BE2C (cell line): ENCODE results near the gene PLCL1.
A peak's percentile ranks its signal among the peaks of the same experiment; 100 is the strongest.

ENCODE experiments used
- DNase-seq: peaks from one replicate; pipeline ENCODE4 v3.0.0-alpha.2; 2020
- H3K27me3 ChIP-seq: fragments of 250-450 bp; sonication (Bioruptor Pico); 2 replicates; pipeline ENCODE4 v1.5.1; 2020; ENCODE audit warnings: mild to moderate bottlenecking
- H3K36me3 ChIP-seq: fragments of 250-450 bp; sonication (Bioruptor Pico); 2 replicates; pipeline ENCODE4 v1.5.1; 2020; ENCODE audit warnings: mild to moderate bottlenecking
- H3K4me1 ChIP-seq: fragments of 250-450 bp; sonication (Bioruptor Pico); 2 replicates; pipeline ENCODE4 v1.5.1; 2020
- H3K4me3 ChIP-seq: 2 replicates; pipeline ENCODE4 v1.5.1; 2011; ENCODE audit warnings: low read depth, low read length
- H3K9me3 ChIP-seq: fragments of 250-450 bp; sonication (Bioruptor Pico); 2 replicates; pipeline ENCODE4 v1.5.1; 2020
- CTCF ChIP-seq: IDR thresholded peaks from 2 replicates; pipeline ENCODE4 v1.5.1; 2012; ENCODE audit warnings: mild to moderate bottlenecking, low read depth, low read length

PLCL1 gene

GRCh38 chr2:197924483-197924882 lies 120.1 kb downstream of the PLCL1 start:
- Histone ChIP-seq H3K27me3 (no peaks in the 10 kb centered on the region; the same call in 1 of the 2 replicates), H3K4me1 (no peaks in the 10 kb centered on the region), H3K9me3 (no peaks in the 10 kb centered on the region), H3K4me3 (no peak overlapping the region), H3K36me3 (no peaks in the 10 kb centered on the region)
- no peak for DNase-seq
- no peak for TF ChIP-seq CTCF

GRCh38 chr2:197925204-197925603 lies 120.8 kb downstream of the PLCL1 start:
- TF ChIP-seq CTCF: no peak
- Histone ChIP-seq H3K4me3 (no peak overlapping the region), H3K9me3 (no peaks in the 10 kb centered on the region), H3K27me3 (no peaks in the 10 kb centered on the region; the same call in 1 of the 2 replicates), H3K4me1 (no peaks in the 10 kb centered on the region), H3K36me3 (no peaks in the 10 kb centered on the region)
- DNase-seq: no peak

- Histone ChIP-seq H3K36me3 (no peaks in the 10 kb centered on the region), H3K9me3 (no peaks in the 10 kb centered on the region), H3K4me1 (no peaks in the 10 kb centered on the region), H3K27me3 (no peaks in the 10 kb centered on the region), H3K4me3 (no peak overlapping the region)
- TF ChIP-seq CTCF: no peak
- no peak for DNase-seq
Measured at GRCh38 chr2:197925976-197926375, 121.6 kb downstream of the PLCL1 start.

- Histone ChIP-seq H3K4me1 (no peaks in the 10 kb centered on the region), H3K4me3 (no peak overlapping the region), H3K9me3 (no peaks in the 10 kb centered on the region), H3K27me3 (no peaks in the 10 kb centered on the region), H3K36me3 (no peaks in the 10 kb centered on the region)
- DNase-seq: no peak
- TF ChIP-seq CTCF: no peak
Measured at GRCh38 chr2:197926673-197927072, 122.3 kb downstream of the PLCL1 start.

GRCh38 chr2:197927994-197928393 lies 123.6 kb downstream of the PLCL1 start:
- Histone ChIP-seq H3K27me3 (no peaks in the 10 kb centered on the region), H3K4me3 (no peak overlapping the region), H3K36me3 (no peaks in the 10 kb centered on the region), H3K4me1 (no peaks in the 10 kb centered on the region), H3K9me3 (no peaks in the 10 kb centered on the region)
- no peak for TF ChIP-seq CTCF
- DNase-seq: no peak

- Histone ChIP-seq H3K4me3 (no peak overlapping the region), H3K36me3 (no peaks in the 10 kb centered on the region), H3K9me3 (no peaks in the 10 kb centered on the region), H3K4me1 (no peaks in the 10 kb centered on the region), H3K27me3 (no peaks in the 10 kb centered on the region)
- DNase-seq: peak; percentile 31
- TF ChIP-seq CTCF: no peak
Measured at GRCh38 chr2:197929008-197929885, 124.9 kb downstream of the PLCL1 start.
